ENCODE results near the gene ZBTB20.

GRCh38 chr3:114760679-114761078 lies 386.4 kb downstream of the ZBTB20 start:
- TF ChIP-seq, protein P1, sequence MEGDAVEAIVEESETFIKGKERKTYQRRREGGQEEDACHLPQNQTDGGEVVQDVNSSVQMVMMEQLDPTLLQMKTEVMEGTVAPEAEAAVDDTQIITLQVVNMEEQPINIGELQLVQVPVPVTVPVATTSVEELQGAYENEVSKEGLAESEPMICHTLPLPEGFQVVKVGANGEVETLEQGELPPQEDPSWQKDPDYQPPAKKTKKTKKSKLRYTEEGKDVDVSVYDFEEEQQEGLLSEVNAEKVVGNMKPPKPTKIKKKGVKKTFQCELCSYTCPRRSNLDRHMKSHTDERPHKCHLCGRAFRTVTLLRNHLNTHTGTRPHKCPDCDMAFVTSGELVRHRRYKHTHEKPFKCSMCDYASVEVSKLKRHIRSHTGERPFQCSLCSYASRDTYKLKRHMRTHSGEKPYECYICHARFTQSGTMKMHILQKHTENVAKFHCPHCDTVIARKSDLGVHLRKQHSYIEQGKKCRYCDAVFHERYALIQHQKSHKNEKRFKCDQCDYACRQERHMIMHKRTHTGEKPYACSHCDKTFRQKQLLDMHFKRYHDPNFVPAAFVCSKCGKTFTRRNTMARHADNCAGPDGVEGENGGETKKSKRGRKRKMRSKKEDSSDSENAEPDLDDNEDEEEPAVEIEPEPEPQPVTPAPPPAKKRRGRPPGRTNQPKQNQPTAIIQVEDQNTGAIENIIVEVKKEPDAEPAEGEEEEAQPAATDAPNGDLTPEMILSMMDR (IDR thresholded peaks at IDR 0.05; ENCODE audit: insufficient read depth, low read depth, low read length), result no peak
- no peak for TF ChIP-seq EZH2 (IDR thresholded peaks at IDR 0.05; ENCODE audit: insufficient read depth, low read length)
